ENCODE data around the gene SHANK3.
"Not testable (repeated sequence)": the region's sequence is repeated elsewhere in the genome, so short reads cannot be mapped to it uniquely, and the experiment has no call there.

Gene SHANK3

DNA sequence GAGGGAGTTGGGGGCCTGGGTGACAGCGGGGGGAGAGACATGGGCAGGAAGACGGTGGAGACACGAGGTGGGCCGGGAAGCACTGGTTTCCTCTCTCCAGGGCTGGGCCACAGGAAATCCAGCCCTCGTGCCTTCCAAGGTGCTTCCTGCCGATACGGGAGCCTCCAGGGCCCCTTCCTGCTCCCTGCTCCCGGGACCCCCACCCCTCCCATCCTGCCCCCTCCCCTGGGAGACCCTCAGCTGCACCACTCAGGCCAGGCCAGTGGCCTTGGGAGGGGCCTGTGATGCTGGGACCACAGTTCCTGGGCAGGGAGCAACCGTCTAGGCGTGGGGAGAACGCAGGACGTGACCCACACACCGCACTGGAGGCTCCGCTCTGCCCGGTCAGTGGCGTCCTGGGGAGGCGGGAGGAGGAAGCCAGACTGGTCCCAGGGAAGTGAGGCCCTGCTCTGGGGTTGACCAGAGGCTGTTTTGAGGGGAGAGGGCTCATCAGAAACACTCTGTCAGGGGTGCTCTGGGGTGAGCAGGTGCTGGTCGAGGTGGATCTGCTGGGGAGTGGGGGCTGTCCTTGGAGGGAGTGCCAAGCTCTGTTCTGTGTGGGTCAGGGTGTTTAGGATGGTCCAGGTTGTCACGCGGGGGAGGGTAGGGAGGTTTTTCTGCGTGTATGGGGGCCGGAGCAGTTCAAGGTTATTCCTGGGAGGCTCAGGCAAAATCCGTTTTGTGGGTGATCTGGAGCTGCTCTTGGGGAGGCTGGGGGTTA is at the start of gene SHANK3:
Gene SHANK3 (plus strand): TSS at position 353 of the 760 bp plus-strand sequence.
- DNase-seq (ENCODE audit: low read depth in 2 of 2): no peak

DNA sequence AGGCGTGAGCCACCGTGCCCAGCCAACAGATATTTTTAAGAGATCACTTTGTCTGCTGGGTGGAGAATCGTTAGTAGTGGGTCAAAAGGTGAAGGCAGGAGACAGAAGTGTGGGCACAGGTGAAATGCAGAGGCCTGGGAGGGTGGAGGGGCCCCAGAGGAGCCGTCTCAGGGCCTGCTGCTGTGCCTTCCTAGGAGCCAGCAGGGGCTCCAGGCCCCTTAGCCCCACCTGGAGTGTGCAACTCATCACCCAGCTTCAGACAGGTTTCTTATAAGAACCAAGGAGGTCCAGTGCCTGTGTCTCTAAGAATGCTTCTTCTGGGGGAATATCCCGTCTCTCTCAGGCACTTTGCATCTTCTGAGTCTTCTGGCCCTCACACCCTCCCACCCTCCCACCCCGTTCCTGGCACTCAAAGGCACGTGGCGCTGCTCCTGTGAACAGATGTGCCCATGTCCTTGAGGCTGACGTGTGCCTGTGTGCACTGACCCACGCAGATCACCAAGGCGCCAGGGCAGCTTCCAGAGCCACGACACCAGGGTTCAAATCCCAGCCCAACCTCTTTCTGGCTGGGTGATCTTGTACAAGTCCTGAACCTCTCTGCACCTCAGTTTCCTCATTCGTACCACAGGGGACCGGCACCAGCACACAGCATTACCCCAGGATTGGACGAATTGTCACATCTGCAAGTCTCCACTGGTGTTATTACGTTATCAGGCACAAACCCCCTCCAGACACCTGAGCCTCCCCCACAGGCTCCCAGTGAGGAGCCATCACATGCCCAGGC is 48.1 kb upstream of the SHANK3 start:
- DNase-seq (ENCODE audit: low read depth in 2 of 2): no peak

DNA sequence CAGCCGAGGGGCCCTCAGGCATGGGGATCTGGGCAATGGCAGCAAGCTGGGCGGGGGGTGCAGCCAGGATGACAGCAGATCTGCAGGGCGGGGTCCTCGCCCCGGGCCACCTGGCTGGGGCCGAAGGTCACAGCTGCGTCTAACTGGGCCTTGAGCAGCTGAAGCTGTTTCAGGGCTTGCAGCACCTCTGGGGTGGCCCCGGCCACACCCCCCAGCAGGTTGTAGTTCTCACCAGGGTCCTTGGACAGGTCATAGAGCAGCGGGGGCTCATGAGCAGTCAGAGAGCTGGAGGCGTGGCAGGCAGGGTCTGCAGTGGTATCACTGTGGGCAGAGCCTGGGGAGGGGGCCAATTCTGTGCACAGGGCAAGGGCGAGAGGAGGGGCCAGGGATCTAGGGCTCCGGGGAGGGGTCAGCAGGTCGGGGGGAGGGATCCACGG is 47.5 kb upstream of the SHANK3 start:
- DNase-seq (ENCODE audit: low read depth in 2 of 2): no peak

DNA sequence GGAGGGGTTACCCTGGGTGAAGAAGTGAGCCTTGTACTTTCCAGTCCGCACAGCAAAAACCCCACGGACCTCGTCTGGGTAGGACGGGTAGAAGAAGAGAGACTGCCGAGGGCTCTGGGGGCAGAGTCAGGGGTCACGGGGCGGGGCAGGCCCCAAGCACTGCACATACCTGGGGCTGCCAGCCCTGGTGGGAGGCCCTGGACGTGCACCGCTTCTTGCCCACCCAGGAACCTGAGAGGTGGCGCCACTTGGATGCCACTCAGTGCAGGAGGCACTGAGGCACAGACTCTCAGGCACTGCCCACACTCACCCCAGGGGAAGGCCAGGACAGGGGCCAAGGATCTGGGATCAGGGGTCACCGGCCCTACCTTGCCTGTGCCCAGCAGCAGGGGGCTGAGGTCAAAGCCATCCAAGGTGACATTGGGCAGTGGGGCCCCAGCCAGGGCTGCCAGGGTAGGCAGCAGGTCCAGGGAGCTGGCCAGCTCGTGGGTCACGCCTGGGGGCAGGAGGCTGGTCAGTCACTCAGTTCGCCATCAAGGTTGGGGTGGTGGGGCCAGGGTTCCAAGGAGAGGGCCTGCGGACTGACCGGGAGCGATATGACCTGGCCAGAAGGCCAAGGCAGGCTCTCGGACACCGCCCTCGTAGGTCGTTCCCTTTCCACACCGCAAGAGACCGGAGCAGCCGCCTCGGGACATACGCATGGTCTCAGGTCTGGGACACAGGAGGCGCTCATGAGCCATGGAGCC is 46.9 kb upstream of the SHANK3 start:
- no peak for DNase-seq (ENCODE audit: low read depth in 2 of 2)

DNA sequence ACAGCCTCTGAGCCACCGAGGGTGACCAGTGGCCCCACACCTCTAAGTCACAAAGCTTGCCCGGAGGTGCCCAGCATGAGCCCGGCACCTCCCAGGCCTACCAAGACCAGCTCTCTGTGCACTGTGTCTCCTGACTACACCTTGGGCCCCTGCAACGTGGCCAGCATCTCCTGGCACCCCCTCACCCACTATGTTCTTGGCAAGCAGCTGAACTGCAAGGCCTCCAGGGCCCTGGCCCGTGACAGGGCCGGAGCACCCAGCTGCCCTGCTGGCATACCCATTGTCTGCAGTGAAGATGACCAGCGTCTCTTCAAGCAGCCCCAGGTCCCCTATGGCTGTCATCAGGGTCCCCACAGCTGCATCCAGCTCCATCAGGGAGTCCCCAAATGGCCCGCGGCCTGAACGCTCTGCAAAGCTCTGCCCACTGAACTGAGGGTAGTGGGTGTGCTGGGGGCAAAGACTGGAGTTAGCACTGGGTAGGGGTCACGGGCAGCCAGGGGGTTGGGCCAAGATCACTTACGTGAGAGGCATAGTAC is 46.2 kb upstream of the SHANK3 start:
- no peak for DNase-seq (ENCODE audit: low read depth in 2 of 2)

DNA sequence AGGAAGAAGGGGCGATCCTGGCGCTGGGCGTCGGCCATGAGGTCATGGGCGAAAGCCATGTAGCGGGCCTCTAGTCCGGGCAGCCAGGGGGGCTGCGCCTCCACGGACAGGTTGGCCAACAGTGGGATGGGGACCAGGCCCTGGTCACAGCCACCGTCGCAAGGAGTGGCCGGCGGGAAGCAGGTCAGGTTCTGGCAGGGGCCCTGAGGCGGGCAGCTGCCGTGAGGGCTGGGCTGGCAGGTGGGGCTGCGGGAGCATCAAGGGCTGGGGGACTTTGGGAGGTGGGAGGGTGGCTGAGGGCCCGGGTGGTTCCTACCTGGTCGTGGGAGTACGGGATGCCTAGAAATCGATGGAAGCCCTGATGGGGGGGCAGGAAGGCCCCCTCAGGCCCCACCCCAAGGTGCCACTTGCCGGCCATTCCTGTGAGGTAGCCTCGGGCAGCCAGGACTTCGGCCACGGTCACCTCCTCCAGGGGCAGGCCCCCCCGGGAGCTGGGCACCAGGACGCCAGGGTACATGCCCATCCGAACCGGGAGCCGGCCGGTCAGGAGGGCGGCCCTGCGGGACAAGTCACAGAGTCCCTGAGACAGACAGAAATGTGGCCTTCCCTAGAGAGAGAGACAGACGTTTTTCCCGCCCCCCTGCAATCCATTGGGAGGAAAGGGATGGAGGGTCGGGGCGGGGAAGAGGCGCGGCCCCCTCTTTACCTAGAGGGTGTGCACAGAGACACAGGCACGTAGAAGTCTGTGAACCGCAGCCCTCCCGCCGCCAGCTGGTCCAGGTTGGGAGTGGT is 45.6 kb upstream of the SHANK3 start:
- no peak for DNase-seq (ENCODE audit: low read depth in 2 of 2)

DNA sequence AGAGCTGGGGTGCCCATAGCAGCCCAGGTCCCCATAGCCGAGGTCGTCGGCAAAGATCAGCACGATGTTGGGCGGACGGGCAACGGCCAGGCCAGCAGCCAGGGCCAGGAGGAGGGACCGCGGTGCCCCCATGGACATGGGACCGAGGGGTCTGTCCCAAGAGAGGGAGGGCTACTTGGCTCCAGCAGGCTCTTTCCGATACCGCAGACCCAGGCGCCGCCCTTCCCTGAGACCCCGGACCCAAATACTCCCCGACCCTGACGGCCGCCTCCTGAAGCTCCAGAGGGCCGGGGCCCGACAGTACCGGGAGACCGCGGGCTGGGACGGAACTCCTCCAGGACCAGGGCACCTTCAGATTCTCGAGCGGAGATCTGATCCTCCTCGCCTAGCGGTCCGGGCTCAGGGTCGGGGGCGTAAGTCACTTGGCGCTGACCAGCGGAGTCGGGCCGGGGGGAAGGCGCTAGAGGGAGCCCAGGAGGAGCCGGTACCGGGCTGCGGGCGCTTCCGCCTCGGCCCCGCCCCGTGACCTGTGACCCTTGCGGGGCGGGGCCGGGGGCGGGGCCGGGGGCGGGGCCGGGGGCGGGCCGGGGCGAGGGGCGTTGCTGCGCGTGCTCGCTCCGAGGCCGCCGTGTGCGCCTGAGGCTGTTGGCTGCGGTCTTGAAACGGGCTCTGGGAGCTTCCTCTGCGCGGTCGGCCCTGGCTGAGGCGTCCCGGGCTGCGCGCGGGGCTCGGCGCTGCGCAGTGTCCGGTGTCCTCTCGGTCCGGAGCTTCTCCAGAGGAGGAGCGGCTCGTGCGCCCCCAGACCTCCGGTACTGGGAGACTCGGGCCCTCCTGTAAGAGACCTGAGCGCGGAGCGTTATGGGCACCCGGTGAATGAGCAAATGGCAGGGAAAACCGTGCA is 44.7 kb upstream of the SHANK3 start, which contains the start of gene ARSA:
Gene ARSA (minus strand): TSS at position 511 of the 901 bp plus-strand sequence. CDS start 373 bp downstream, at position 138.
- DNase-seq (ENCODE audit: low read depth in 2 of 2): peak; percentile 58 to 64

DNA sequence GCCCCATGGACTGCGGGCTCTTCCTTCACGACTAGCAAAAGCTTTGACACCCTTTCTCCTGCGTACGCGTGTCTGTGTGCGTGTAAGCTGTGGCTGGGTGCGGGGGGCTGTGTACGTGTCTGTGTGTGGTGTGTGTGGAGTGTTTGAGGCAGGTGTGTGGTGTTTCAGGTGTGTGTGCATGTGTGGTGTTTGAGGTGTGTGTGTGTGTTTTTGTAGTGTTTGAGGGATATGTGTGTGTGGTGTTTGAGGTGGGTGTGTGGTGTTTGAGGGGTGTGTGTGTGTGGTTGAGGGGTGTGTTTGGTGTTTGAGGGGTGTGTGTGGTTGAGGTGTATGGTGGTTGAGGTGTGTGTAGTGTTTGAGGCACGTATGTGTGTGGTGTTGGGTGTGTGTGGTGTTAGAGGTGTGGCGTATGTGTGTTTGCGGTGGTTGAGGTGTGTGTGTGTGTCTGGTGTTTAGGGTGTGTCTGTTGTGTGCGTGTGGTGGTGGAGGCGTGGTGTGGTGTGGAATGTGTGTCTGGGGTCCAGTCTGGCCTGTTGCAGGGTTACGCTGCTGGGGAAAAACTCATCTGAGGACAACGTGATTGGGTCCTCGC is 44.0 kb upstream of the SHANK3 start:
- DNase-seq (ENCODE audit: low read depth in 2 of 2): no peak

DNA sequence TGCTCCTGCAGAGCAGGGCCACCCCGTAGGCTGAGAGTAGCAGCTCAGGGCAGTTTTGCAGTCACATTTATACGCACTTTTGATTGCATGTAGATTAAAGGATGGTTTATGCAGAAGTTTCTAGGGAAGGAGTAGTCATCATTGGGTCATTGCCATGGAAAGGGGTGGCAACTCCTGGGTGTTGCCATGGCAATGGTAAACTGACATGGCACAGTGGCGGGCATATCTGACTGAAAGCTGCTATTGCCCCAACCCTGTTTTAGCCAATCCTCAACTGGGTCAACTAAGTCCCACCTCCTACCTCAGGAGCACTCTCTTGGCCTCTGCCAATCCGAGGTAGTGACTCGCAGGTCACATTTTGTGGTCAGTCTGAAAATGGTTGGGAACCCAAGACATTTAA is 42.2 kb upstream of the SHANK3 start:
- DNase-seq (ENCODE audit: low read depth in 2 of 2): no peak

DNA sequence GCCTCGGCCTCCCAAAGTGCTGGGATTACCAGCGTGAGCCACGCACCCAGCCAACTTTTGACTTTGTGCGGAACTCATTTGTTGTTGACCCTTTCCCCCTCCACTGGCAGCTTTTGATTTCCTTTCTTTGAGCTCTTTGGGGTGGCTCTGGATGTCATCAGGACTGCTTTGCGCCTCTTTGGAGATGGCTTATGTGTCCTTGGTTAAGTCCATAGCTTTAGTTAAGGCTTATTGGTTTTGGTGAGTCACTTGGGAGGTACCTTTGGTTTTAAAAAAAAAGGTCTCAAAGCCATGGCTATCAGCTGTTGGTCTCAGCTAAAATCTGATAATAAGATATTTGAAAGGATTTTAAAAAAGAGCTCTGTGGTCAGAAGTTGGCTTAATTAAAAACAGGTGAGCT is 39.5 kb upstream of the SHANK3 start:
- DNase-seq (ENCODE audit: low read depth in 2 of 2): no peak

DNA sequence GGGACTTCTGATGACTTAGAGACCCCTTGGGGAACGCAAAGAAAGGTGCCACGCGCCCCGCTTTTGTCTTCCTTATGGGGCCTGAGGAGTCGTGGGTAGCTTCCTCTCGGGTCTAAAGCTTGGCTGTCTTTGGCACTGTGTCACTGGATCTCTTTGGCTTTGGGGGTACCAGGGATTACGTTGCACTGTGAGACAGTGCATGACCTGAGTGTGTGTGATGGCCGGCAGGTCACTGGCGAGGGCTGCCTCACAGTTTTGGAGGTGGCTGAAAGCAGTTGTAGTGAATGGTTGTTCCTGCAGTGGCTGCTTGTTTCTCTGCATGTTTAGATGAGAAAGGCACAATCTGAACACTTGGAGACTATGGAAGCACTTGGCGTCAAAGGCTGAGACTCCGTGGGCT is 38.9 kb upstream of the SHANK3 start:
- no peak for DNase-seq (ENCODE audit: low read depth in 2 of 2)

DNA sequence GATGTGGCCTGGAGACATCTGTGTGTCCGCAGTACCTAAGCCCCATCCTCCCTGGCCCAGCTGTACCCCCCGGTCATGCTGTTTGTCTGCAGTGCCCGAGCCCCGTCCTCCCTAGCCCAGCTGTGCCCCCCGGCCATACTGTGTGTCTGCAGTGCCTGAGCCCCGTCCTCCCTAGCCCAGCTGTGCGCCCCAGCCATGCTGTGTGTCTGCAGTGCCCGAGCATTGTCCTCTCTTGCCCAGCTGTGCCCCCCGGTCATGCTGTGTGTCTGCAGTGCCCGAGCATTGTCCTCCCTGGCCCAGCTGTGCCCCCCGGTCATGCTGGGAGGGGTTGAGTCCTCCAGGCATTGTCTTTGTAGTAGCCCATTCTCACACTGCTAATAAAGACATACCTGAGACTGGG is 37.0 kb upstream of the SHANK3 start:
- no peak for DNase-seq (ENCODE audit: low read depth in 2 of 2)

DNA sequence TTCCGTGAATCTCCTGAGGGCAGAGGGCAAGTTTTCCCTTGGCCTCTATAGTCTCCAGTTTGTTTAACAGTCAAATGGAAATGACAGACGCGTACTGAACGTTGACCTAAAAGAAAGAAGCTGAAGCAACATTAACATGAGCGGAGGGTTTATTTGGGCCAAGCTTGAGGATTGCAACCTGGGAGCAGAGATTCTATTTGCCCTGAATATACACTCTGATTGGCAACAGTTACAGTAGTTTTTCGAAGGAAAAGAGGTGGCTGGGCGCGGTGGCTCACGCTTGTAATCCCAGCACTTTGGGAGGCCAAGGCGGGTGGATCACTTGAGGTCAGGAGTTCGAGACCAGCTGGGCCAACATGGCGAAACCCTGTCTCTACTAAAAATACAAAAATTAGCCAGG is 32.3 kb upstream of the SHANK3 start:
- DNase-seq (ENCODE audit: low read depth in 2 of 2): not testable (repeated sequence)

DNA sequence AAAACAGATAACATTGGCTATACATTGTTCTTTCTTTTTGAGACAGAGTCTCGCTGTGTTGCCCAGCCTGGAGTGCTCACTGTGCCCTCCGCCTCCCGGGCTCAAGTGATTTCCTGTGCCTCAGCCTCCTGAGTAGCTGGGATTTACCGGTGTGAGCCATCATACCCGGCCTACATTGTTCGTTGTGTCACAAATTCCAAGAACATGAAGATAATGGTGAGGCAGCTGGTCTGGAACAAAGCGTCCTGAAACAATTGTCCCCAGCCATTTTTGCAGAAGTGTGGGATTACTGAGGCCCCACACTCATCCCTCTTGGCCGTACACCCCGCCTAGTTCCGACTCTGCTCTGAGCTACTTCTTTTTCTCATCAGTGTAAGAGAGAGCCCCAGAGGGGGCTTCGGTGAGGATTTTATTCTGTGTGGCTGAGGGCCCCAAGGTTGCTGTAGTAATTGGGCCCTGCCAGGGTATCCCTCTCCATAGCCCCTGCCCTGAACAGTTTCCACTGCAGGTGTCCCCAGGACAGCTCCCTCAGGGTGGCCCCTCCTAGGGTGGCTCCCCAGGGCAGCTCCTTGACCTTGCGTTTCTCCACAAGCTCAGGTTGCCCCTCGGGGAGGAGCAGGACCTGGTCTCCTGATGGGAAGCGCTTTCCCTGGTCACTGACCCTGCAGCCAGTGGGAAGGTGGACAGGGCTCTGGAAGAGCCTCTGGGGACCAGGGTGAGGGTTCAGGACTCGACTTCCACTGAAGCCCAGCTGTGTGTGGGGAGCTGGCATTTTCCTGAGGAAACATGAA is 31.6 kb upstream of the SHANK3 start:
- no peak for DNase-seq (ENCODE audit: low read depth in 2 of 2)

DNA sequence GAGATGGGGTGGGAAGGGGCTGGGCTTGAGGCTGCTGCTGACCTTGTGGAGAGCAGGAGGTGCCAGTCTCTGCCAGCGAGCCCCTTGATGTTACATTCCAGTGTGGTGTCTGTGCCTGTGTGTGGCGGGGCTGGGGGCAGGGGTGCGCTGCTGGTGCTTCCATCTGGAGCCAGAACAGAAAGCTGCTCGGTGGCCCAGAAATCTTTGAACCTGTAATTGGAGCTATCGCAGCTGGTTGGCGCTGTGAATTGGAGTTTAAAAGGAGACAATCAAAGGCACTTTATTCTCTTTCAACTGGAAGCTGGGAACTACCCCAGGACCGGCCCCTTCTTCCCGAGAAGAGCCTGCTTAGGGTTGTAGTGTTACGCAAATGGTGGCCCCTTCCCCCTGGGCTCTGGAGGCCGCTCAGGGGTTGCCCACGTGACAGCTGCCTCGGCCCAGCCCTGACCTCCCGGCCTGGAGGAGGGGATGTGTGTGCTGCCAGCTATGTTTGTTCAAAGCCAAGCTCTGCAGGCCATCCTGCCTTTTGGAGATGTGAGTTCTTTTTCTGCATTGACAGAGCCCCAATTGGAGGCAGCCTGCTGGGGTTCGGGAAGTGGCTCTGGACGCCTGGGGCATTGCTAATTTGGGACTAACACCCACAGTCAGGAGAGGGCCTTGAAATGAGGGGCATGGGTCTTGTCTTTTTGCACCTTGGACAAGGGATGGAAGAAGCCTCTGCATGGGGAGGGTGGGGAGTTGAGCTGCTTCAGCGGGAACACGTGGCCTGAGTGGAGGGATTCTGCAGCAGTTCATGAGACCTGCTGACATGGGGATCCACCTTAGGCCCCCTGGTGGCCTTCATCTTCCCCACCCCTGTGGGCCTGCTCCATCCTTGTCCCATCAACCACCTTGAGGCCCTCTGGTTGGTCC is 30.7 kb upstream of the SHANK3 start:
- no peak for DNase-seq (ENCODE audit: low read depth in 2 of 2)

DNA sequence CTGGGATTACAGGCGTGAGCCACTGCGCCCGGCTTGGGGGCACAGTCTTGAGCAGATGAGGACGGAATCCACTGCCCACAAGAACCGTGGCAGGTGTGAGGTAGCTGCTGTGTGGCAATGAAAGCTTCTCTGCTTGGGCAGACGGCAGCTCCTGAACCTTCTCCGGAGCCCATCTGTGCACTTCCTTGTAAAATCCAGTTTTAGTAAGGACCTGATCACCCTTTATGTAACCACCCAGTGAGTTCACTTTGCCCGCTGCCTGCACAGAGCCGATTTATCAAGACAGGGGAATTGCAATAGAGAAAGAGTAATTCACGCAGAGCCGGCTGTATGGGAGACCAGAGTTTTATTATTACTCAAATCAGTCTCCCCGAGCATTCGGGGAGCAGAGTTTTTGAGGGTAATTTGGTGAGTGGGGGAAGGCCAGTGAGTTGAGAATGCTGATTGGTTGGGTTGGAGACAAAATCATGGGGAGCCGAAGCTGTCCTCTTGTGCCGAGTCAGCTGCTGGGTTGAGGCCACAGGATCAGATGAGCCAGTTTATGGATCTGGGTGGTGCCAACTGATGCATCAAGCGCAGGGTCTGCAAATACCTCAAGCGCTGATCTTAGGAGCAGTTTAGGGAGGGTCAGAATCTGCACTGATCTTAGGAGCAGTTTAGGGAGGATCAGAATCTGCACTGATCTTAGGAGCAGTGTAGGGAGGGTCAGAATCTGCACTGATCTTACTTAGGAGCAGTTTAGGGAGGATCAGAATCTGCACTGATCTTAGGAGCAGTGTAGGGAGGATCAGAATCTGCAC is 29.4 kb upstream of the SHANK3 start:
- not testable (repeated sequence) for DNase-seq (ENCODE audit: low read depth in 2 of 2)

DNA sequence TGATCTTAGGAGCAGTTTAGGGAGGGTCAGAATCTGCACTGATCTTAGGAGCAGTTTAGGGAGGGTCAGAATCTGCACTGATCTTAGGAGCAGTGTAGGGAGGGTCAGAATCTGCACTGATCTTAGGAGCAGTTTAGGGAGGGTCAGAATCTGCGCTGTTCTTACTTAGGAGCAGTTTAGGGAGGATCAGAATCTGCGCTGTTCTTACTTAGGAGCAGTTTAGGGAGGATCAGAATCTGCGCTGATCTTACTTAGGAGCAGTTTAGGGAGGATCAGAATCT is 28.9 kb upstream of the SHANK3 start:
- DNase-seq (ENCODE audit: low read depth in 2 of 2): not testable (repeated sequence)

Data from stimulated activated CD8-positive, alpha-beta memory T cell treated with anti-CD3 and anti-CD28 coated beads, Interleukin-15, amount 100 ng/mL, for 48 hours (primary cell).